ENCODE data around the gene DNER.
"Not testable (repeated sequence)": the region's sequence is repeated elsewhere in the genome, so short reads cannot be mapped to it uniquely, and the experiment has no call there.

Gene DNER

GRCh38 chr2:229614021-229614420, 100.3 kb downstream of the DNER start:
- not testable (repeated sequence) for DNase-seq

GRCh38 chr2:229612384-229612971, 101.9 kb downstream of the DNER start:
- DNase-seq: no peak

GRCh38 chr2:229611360-229611759, 103.0 kb downstream of the DNER start:
- no peak for DNase-seq

DNA sequence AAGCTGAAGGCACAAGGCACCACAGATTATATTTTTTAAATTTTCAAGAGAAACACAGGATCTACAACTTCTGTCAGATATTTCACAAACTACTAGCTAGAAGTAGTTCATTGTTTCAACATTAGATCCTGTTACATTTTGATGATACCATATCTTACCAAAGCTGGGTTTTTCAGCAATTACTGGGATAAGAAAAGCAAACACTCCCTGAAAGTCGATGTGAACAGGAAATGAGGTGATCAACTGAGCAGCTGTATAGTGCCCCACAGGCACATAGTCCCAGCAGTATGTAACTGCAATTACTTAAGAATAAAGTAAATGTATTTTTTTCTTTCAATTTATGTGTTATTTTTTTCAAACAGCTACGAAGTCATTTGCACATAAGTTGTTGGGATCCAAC, 103.5 kb downstream of the DNER start:
- DNase-seq: no peak

GRCh38 chr2:229610333-229610732, 104.0 kb downstream of the DNER start:
- no peak for DNase-seq

GRCh38 chr2:229601936-229602335, 112.4 kb downstream of the DNER start:
- DNase-seq: no peak

- DNase-seq: no peak
Measured at GRCh38 chr2:229601396-229601795, 113.0 kb downstream of the DNER start.

DNA sequence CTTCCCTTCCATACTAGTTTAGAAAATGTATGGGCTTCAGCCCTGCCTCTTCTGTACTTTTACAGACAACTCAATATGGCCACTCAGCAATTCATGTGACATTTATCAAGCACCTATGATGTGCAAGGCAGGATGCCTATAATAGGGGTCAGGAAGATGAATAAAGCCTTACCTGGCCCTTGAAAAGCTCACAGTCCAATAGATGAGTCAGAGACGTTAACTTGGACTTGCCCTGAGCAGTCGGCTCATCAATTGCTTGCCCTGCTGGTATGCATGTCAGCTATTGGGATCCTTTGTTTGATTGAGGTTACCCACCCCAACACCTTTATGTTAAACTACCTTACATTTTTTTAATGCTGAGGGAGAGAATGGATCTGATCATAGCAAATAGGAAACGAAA, 116.1 kb downstream of the DNER start:
- DNase-seq: no peak

GRCh38 chr2:229596796-229597195, 117.6 kb downstream of the DNER start:
- DNase-seq: no peak

DNA sequence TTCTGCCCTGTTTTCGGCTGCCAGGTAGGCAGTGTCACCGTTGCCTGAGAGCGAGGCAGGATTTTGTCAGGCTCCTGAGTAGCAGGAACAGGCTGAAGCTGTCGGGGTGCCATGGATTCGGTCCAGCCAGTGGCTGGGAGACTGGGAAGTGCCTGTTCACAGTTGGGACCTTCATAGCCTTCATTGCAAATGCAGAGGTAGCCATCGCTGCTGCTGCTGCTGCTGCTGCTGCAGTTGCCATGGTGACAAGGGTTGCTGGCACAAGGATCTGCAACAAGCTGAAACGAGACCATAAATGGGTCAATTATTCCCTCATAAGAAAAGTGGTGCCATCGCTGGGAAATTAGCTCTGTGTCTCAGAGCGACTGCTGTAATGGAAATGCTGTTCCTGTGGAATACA, 122.7 kb downstream of the DNER start:
- no peak for DNase-seq

DNA sequence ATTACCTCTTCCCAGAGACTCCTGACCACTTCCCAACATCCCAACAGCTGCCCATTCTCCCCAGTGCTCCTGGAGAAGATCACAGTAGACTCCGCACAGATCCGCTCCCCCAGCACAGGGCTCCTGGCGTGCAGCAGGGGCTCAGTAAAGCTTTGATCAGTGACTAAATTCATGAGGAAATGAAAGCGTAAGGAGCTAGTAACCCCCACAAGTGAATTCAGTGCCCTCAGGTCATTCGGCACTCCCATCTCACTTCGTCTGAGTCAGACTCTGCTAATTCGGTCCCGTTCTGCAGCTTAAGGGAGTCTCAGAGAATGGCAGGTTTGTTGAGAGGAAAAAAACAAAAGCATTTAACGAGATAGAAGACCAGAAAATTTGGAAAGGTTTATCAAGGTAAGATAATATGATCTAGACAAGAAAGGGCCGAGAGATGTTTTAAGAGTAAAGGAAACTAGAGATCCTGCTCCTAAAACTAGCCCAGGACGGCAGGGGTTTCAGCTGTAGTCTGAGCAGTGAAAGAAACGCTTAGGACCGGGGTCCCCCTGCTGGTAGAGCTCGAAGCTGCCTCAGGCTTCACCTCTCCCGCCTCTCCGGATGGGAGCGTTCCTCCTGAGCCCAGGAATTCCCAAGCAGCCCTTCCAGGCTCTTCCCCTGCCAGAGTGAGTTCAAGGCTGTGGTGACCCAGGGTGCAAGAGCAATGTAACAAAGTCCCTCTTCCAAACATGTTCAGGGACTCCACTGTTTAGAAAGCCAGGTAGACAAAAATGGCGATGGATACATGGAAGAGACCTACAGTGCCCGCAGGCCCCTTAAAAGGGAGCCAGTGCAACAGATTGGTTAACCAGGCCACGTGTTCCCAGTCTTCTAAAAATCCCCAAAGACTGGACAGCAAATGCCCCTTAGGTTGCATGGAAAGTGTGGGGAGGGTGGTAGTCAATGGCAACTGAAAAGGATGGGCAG, 127.3 kb downstream of the DNER start:
- DNase-seq: no peak

GRCh38 chr2:229586012-229586411, 128.3 kb downstream of the DNER start:
- no peak for DNase-seq

- DNase-seq: no peak
Measured at GRCh38 chr2:229582151-229582550, 132.2 kb downstream of the DNER start.

GRCh38 chr2:229578052-229578846, 136.1 kb downstream of the DNER start:
- DNase-seq: no peak

- DNase-seq: no peak
Measured at GRCh38 chr2:229575569-229576315, 138.6 kb downstream of the DNER start.

GRCh38 chr2:229572507-229573271, 141.7 kb downstream of the DNER start:
- no peak for DNase-seq

DNA sequence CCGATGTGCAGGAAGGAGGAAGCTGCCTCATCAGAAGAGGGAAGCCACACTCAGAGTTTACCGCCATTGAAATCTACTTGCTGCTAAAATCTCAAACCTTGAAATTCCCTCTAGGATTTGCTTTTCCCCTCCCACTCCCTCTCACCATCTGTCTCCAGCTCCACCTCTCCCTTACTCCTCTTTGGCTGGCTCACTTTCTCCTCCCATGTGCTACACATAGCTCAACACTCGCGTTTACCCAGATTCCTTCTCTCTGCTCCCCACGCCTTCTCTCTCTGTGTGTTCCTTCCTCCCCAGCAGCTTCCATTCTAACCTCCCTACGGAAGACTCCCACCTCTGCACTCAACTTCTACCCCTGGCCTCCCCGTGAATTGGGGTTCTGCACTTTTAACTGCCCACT, 143.1 kb downstream of the DNER start:
- DNase-seq: no peak

- no peak for DNase-seq
Measured at GRCh38 chr2:229566370-229566769, 148.0 kb downstream of the DNER start.

- DNase-seq: no peak
Measured at GRCh38 chr2:229564300-229564907, 150.0 kb downstream of the DNER start.

DNA sequence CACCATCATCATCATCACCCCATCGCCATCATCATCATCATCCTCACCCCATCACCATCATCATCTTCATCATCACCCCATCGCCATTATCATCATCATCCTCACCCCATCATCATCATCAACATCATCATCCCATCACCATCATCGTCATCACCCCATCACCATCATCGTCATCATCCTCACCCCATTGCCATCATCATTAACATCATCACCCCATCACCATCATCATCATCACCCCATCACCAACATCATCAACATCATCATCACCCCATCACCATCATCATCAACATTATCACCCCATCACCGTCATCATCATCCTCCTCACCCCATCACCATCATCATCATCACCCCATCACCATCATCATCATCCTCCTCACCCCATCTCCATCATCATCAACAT, 151.0 kb downstream of the DNER start:
- DNase-seq: no peak

DNA sequence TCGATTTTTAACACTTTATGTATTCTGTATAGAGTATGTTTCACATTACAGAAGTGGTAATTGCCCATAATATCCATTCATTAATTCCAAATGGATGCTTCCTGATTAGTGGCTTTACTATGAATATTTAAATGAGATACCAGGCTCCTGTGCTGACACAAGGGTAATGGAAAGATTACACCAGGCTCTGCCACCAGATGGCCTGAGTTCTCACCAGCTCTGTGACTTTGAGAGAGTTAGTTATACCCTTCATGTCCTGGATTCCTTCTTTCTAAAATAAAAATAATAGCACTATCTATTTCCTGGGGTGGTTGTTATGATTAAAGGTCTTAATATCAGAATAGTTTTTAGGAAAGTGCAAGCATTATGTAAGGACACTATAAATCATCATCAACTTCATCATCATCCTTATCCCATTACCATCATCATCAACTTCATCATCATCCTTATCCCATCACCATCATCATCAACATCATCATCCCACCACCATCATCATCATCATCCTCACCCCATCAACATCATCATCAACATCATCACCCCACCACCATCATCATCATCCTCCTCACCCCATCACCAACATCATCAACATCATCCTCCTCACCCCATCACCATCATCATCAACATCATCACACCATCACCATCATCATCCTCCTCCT, 151.8 kb downstream of the DNER start:
- no peak for DNase-seq
